ENCODE measurements around the gene TRIM17. TPM values are rescaled to one million over a fixed set of nuclear protein-coding genes. Genes with fewer than 3 reads are reported as not detected.
A peak's percentile ranks its signal among the peaks of the same experiment; 100 is the strongest.

Gene TRIM17
- total and polyA plus RNA-seq, 2 of the 13 experiments (the other 11 are each of a cell fraction or from before 2014, with no cell fraction given): 0.32 to 0.64 TPM

DNA sequence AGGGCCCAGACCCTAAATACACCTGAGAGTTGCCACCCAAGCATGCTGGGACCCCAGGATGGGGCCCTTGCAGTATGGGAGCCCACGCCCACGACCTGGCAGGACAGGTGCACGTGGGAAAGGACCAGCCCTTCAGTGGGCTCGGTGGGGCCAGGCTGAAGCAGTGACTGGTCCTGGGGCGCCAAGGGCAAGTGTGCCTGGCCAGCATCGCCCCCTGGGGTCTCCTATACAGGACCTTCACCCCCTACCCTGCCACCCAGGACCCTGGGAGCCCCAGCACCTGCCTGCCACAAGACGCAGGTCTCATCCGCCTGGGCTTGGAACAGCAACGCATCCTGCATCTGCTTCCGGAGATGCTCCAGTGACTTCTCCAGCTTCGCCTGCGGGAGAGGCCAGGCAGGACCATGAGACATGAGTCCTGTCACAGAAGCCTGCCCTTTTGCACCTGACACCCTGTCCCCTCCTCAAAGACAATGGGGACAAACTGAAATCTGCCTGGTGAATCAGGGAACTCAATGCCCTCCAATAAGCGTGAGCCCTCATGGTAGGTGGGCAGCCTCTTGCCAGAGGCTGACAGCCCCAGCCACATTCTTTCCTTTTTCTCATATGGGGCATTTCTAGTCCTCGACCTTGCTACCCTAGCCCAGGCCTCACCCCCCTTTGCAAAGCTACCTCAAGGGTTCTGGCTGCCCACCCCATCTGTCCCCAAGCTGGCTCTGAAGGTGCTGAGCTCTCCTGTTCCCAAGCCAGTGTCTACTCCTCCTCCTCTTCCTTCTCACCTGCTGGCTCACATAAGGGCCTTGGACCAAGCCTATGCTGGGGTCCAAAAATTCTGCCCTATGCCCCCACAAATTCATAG, 14.7 kb downstream of the TRIM17 start:
- ATAC-seq: no peak
- TF ChIP-seq AGO2 (optimal IDR thresholded peaks at IDR 0.05; ENCODE audit: low read depth, low read length): peak; percentile 70
- no peak for TF ChIP-seq GTF3A (CRISPR knock-in tag; conservative IDR thresholded peaks at IDR 0.05)
- TF ChIP-seq ZNF777 (CRISPR knock-in tag; IDR thresholded peaks at IDR 0.05): no peak
- no peak for TF ChIP-seq KDM5A (IDR thresholded peaks at IDR 0.05; ENCODE audit: borderline replicate concordance, low read length)
- no peak for TF ChIP-seq HDAC1 (CRISPR knock-in tag; IDR thresholded peaks at IDR 0.05)
- TF ChIP-seq, protein P1, sequence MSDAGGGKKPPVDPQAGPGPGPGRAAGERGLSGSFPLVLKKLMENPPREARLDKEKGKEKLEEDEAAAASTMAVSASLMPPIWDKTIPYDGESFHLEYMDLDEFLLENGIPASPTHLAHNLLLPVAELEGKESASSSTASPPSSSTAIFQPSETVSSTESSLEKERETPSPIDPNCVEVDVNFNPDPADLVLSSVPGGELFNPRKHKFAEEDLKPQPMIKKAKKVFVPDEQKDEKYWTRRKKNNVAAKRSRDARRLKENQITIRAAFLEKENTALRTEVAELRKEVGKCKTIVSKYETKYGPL (CRISPR knock-in tag; IDR thresholded peaks at IDR 0.05): no peak
- TF ChIP-seq NCOR1 (IDR thresholded peaks at IDR 0.05; ENCODE audit: borderline replicate concordance, low read length): no peak
- no peak for TF ChIP-seq PAX8 (CRISPR knock-in tag; IDR thresholded peaks at IDR 0.05; ENCODE audit: borderline replicate concordance)
- TF ChIP-seq, protein P2, sequence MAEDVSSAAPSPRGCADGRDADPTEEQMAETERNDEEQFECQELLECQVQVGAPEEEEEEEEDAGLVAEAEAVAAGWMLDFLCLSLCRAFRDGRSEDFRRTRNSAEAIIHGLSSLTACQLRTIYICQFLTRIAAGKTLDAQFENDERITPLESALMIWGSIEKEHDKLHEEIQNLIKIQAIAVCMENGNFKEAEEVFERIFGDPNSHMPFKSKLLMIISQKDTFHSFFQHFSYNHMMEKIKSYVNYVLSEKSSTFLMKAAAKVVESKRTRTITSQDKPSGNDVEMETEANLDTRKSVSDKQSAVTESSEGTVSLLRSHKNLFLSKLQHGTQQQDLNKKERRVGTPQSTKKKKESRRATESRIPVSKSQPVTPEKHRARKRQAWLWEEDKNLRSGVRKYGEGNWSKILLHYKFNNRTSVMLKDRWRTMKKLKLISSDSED (CRISPR knock-in tag; IDR thresholded peaks at IDR 0.05): no peak

More for the DNA sequence above, 14.7 kb downstream of the TRIM17 start:
- in situ Hi-C loops (cut with HindIII; ENCODE audit: extremely low pct_ligation_motif_present, low pct_unique_long_range_greater_than_20kb) (no loop called here), intact Hi-C loops (cut with micrococcal nuclease; ENCODE audit: unreplicated experiment) (no loop called here)
- H2AFZ ChIP-seq (ENCODE audit: low read length): no peak overlapping the region
- H3K79me2 ChIP-seq (ENCODE audit: insufficient read depth, low read length): peaks cover 36% of the 10 kb centered on the region
- no peak overlapping the region for H3K27ac ChIP-seq (ENCODE audit: extremely low read length, insufficient read depth, low read length)
- no peaks in the 10 kb centered on the region for H3K9me3 ChIP-seq (ENCODE audit: low read length)
- H3K4me2 ChIP-seq (ENCODE audit: low read depth, low read length): no peak overlapping the region
- peaks cover 18 to 46% of the 10 kb centered on the region in 2 experiments for H3K36me3 ChIP-seq (replicated peaks in 1 of 2; ENCODE audit: control insufficient read depth in 1 of 2, insufficient read depth in 2 of 2, low read length in 2 of 2)
- H3K4me3 ChIP-seq (replicated peaks in 1 of 3; ENCODE audit: insufficient read depth in 1 of 3, low read depth in 2 of 3, low read length in 3 of 3): no peak overlapping the region
- CTCF ChIA-PET (ENCODE audit: low intra/inter-chr PET ratio, low total read pairs): no interaction called here
- 92% methylated on average over 5 of the region's 14 CpGs for WGBS (ENCODE audit: low lambda C conversion rate)
- FAIRE-seq (no peak), DNase-seq (ENCODE audit: low spot score) (no peak)
- H3K4me1 ChIP-seq (ENCODE audit: insufficient read depth, low read length): peaks cover 32% of the 10 kb centered on the region
- no peaks in the 10 kb centered on the region; a peak in 1 of 5 replicates for H3K27me3 ChIP-seq (ENCODE audit: control insufficient read depth in 1 of 2, insufficient read depth in 2 of 2, low read length in 2 of 2)
- BruUV-seq (replicated peaks): no TSS peak
- POLR2A ChIA-PET: interaction anchor here (1.5 kb wide), 1 partner anchor 9 kb away, joined by 3 read pairs; no protein-coding TSS in a partner anchor
- peaks cover 31% of the 10 kb centered on the region for H4K20me1 ChIP-seq (ENCODE audit: insufficient read depth, low read length)
- H3K9ac ChIP-seq (ENCODE audit: insufficient read depth, low read depth, low read length): no peak overlapping the region
